Activated CD8-positive, alpha-beta T cell treated with anti-CD3 and anti-CD28 coated beads for 36 hours (primary cell): Measurements from ENCODE around the gene CFAP299. TPM values are rescaled to one million over a fixed set of nuclear protein-coding genes. Genes with fewer than 3 reads are reported as not detected.
"Not testable (repeated sequence)": the region's sequence is repeated elsewhere in the genome, so short reads cannot be mapped to it uniquely, and the experiment has no call there.

Source experiments
- ATAC-seq: fragments of 200-7000 bp; cut with Tn5 transposase; one replicate; pipeline ENCODE4 v1.10.0; 2021; ENCODE audit warnings: mild to moderate bottlenecking, moderate library complexity
- CTCF ChIA-PET: fragments of 350-600 bp; sonication (Branson Sonifier 250); formaldehyde crosslinking; loops from one replicate; lab custom pipeline; 2021; ENCODE audit warnings: antibody characterized with exemption; lab: Charles Lee
- POLR2A ChIA-PET: fragments of 350-600 bp; sonication (Branson Sonifier 250); formaldehyde crosslinking; loops from one replicate; lab custom pipeline; 2021; ENCODE audit warnings: antibody characterized with exemption; lab: Charles Lee
- DNase-seq: peaks from one replicate; pipeline ENCODE4 v3.0.0-alpha.2; 2020
- H3K27ac Mint-ChIP-seq: one replicate; pipeline ENCODE4 v1.8.0; 2021; ENCODE audit warnings: mild to moderate bottlenecking, mixed read lengths
- H3K27me3 Mint-ChIP-seq: one replicate; pipeline ENCODE4 v1.8.0; 2021; ENCODE audit warnings: mixed read lengths
- H3K36me3 Mint-ChIP-seq: one replicate; pipeline ENCODE4 v1.8.0; 2021; ENCODE audit warnings: low read depth, mixed read lengths
- H3K4me1 Mint-ChIP-seq: one replicate; pipeline ENCODE4 v1.8.0; 2021; ENCODE audit warnings: low read depth, mixed read lengths
- H3K4me3 Mint-ChIP-seq: one replicate; pipeline ENCODE4 v1.8.0; 2021; ENCODE audit warnings: mild to moderate bottlenecking, moderate library complexity, mixed read lengths
- H3K9me3 Mint-ChIP-seq: one replicate; pipeline ENCODE4 v1.8.0; 2021; ENCODE audit warnings: mixed read lengths
- intact Hi-C: fragments of 100-400 bp; cut with micrococcal nuclease; formaldehyde crosslinking; loops from one replicate; pipeline ENCODE4 v1.10.0; 2022
- total RNA-seq, 2 experiments: library from RNA; stranded (reverse); gene quantifications; one replicate each; pipeline ENCODE4 v1.2.3, GENCODE V29; 2021
- TF ChIP-seq, protein P1 (sequence below): fragments of 200-600 bp; IDR thresholded peaks from one replicate; pipeline ENCODE4 v1.8.0; 2022; ENCODE audit warnings: antibody characterized with exemption, mild to moderate bottlenecking

CFAP299 gene
- total RNA-seq, 2 experiments from 2014 or later: not detected

DNA sequence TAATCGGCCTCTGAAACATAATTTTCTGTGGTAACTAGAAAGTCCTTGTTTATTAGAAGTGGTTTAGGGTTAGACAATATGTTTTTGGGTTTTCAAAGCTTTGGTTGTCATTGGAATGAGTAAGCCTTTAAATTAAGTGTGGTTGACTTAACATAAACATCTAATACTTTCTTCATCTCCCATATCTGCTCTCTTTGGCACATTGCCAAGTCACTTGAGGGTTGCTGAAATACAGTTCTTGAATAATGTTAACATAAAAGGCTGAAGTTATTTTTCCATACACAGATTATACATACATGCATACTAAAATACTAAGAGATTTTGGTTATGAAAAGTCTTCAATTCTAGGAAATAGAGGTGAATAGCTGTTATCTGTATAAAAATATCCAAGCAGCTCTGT lies 453.3 kb downstream of the CFAP299 start:
- Mint-ChIP-seq H3K4me3 (no peak overlapping the region), H3K27me3 (no peaks in the 10 kb centered on the region), H3K4me1 (peaks cover 7% of the 10 kb centered on the region), H3K36me3 (no peaks in the 10 kb centered on the region), H3K9me3 (no peaks in the 10 kb centered on the region), H3K27ac (no peak overlapping the region)
- intact Hi-C loops: no loop called here
- ATAC-seq (no peak), DNase-seq (no peak)
- TF ChIP-seq, protein P1, sequence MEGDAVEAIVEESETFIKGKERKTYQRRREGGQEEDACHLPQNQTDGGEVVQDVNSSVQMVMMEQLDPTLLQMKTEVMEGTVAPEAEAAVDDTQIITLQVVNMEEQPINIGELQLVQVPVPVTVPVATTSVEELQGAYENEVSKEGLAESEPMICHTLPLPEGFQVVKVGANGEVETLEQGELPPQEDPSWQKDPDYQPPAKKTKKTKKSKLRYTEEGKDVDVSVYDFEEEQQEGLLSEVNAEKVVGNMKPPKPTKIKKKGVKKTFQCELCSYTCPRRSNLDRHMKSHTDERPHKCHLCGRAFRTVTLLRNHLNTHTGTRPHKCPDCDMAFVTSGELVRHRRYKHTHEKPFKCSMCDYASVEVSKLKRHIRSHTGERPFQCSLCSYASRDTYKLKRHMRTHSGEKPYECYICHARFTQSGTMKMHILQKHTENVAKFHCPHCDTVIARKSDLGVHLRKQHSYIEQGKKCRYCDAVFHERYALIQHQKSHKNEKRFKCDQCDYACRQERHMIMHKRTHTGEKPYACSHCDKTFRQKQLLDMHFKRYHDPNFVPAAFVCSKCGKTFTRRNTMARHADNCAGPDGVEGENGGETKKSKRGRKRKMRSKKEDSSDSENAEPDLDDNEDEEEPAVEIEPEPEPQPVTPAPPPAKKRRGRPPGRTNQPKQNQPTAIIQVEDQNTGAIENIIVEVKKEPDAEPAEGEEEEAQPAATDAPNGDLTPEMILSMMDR: no peak
- ChIA-PET POLR2A (no interaction called here), CTCF (interaction anchor here (1.0 kb wide), 1 partner anchor 250 kb away, joined by 3 read pairs; no protein-coding TSS in a partner anchor)

DNA sequence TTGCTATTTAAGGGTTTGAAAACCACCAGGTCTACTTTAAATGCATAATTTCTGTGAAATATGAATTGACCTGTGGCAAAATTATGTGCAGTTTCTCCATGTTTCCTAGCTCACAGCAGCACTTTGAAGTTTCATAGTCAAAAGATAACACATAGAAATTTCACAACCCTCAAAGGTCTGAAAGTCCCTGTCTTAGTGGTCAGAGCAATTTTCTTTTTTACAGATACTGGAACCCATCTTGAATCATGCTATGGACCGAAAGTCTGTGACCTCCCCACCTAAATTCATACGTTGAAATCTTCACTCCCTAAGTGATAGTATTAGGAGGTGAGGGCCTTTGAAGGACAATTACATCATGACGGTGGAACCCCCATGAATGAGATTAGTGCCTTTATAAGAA lies 454.6 kb downstream of the CFAP299 start:
- no peaks in the 10 kb centered on the region for H3K9me3 Mint-ChIP-seq
- TF ChIP-seq, protein P1: no peak
- intact Hi-C loops: no loop called here
- no peak overlapping the region for H3K27ac Mint-ChIP-seq
- no peak overlapping the region for H3K4me3 Mint-ChIP-seq
- H3K27me3 Mint-ChIP-seq: no peaks in the 10 kb centered on the region
- H3K36me3 Mint-ChIP-seq: no peaks in the 10 kb centered on the region
- CTCF ChIA-PET: no interaction called here
- DNase-seq (no peak), ATAC-seq (no peak)
- peaks cover 7% of the 10 kb centered on the region for H3K4me1 Mint-ChIP-seq
- POLR2A ChIA-PET: no interaction called here

DNA sequence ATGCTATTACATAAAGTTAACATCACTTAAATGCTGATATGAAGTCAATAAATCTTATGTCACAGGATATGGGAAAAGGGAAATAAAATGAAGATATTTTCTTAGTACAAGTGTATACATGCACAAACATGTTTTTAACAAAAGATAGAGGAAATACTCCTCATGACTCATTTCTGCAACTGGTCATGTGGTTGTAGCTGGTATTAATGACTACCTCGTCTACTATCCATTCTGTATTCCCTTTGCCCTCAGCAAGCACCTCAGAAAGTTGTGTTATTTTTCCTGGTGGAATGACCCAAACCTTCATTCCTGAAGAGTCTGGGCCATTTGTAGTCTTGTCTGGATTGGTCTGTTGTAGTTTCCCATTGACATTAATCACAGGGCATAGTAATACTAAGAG lies 458.1 kb downstream of the CFAP299 start:
- H3K36me3 Mint-ChIP-seq, H3K4me3 Mint-ChIP-seq, CTCF ChIA-PET, H3K4me1 Mint-ChIP-seq, H3K27me3 Mint-ChIP-seq, DNase-seq, POLR2A ChIA-PET, intact Hi-C loops, H3K27ac Mint-ChIP-seq, ATAC-seq: not testable (repeated sequence)
- H3K9me3 Mint-ChIP-seq: peaks cover 16% of the 10 kb centered on the region

DNA sequence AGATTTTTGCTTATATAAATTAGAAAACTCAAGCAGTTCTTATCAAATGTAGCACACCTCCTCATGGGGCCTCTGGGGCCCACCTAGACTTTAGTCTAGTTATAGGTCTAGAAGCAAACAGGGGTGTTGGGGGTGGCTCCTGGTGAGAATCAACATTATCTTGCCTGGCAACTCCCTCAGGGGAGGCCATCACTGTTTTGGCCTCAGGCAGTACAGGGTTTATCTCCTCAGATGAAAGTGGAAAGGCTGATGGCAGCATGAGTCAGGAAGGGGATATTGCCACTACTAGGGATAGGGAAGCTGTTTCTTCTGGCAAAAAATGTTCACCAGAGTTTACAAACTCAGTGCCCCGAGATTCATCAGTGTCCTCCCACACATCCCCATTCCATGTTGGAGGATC lies 462.6 kb downstream of the CFAP299 start:
- peak; percentile 45 for ATAC-seq
- ChIA-PET CTCF (no interaction called here), POLR2A (interaction anchor here (1.0 kb wide), 1 partner anchor 20 kb away, joined by 3 read pairs; no protein-coding TSS in a partner anchor)
- intact Hi-C loops: no loop called here
- Mint-ChIP-seq H3K4me3 (no peak overlapping the region), H3K9me3 (peaks cover 16% of the 10 kb centered on the region), H3K27me3 (no peaks in the 10 kb centered on the region), H3K27ac (no peak overlapping the region), H3K4me1 (no peaks in the 10 kb centered on the region), H3K36me3 (no peaks in the 10 kb centered on the region)
- DNase-seq: peak; percentile 19
- TF ChIP-seq, protein P1: no peak

DNA sequence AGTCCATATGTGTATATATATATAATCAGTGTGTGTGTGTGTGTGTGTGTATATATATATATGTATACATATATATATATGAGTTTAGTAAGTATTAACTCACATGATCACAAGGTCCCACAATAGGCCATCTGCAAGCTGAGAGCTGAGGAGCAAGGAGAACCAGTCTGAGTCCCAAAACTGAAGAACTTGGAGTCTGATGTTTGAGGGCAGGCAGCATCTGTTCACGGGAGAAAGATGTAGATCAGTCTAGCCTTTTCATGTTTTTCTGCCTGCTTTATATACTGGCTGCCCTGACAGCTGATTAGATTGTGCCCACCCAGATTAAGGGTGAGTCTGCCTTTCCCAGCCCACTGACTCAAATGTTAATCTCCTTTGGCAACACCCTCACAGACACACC lies 465.2 kb downstream of the CFAP299 start:
- ATAC-seq, intact Hi-C loops, H3K4me3 Mint-ChIP-seq, CTCF ChIA-PET, H3K27me3 Mint-ChIP-seq, H3K27ac Mint-ChIP-seq, POLR2A ChIA-PET, H3K4me1 Mint-ChIP-seq, H3K36me3 Mint-ChIP-seq: not testable (repeated sequence)
- peak; percentile 23 for DNase-seq
- H3K9me3 Mint-ChIP-seq: peaks cover 16% of the 10 kb centered on the region

DNA sequence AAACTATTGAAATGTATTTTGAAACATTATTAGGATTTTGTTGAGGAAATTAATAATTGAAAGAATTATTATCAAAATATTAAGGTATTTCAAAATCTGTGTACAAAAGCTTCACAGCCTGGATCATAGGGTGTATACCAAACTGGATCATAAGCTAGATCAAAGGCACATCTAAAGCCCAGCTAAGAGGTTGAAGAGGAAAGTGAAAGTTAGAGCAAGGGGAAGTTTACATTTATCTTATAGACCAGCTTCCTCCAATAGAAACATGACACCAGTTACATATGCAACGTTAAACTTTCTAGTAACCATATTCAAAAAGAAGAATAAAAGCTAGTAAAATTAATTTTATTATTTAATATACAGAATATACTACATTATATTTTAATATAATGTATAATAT lies 467.8 kb downstream of the CFAP299 start:
- intact Hi-C loops: no loop called here
- Mint-ChIP-seq H3K9me3 (peaks cover 2% of the 10 kb centered on the region), H3K27ac (no peak overlapping the region), H3K4me1 (no peaks in the 10 kb centered on the region), H3K36me3 (no peaks in the 10 kb centered on the region), H3K27me3 (no peaks in the 10 kb centered on the region), H3K4me3 (no peak overlapping the region)
- ChIA-PET POLR2A (no interaction called here), CTCF (no interaction called here)
- ATAC-seq (no peak), DNase-seq (no peak)
- TF ChIP-seq, protein P1: no peak
